SK-N-SH (cell line): ENCODE results near the gene GMEB1. TPM values are rescaled to one million over a fixed set of nuclear protein-coding genes. Genes with fewer than 3 reads are reported as not detected.

ENCODE experiments used
- CTCF ChIA-PET: fragments of 300-600, 350-600 bp; formaldehyde crosslinking; extraction: SDS; loops from one replicate; lab custom pipeline; 2021; lab: Yijun Ruan, JAX
- POLR2A ChIA-PET: fragments of 350-600 bp; sonication (Branson Sonifier 250); formaldehyde crosslinking; extraction: SDS; loops from one replicate; lab custom pipeline; 2020; ENCODE audit warnings: antibody characterized with exemption, inconsistent platforms; lab: Yijun Ruan, JAX
- DNase-seq: peaks from one replicate; pipeline ENCODE4 v3.0.0; 2012
- H2AFZ ChIP-seq: fragments of 200-600 bp; sonication (generic); 2 replicates; pipeline ENCODE4 v1.8.1; 2016; ENCODE audit warnings: antibody characterized with exemption, mild to moderate bottlenecking, low read depth
- H3F3A ChIP-seq: fragments of 200-600 bp; sonication (generic); replicated peaks from 2 replicates; pipeline ENCODE3; 2016; ENCODE audit warnings: antibody characterized with exemption, mild to moderate bottlenecking; ENCODE audit not compliant: insufficient read depth
- H3K27ac ChIP-seq, 2 experiments: fragments of 200-500 bp in 1 of 2; fragments of 200-600 bp in 1 of 2; sonication (Bioruptor generic) in 1 of 2; sonication (generic), shearing (Covaris generic) in 1 of 2; 2 replicates each; pipeline versions ENCODE4 v1.5.1 to v1.6.1; 2014 to 2016; ENCODE audit warnings: low read depth in 2 of 2, inconsistent platforms in 1 of 2, low read length in 1 of 2, mild to moderate bottlenecking in 1 of 2, mixed read lengths in 1 of 2
- H3K27me3 ChIP-seq: fragments of 200-600 bp; sonication (generic), shearing (Covaris generic); 2 replicates; pipeline ENCODE4 v1.6.1; 2016; ENCODE audit warnings: mixed run types; ENCODE audit not compliant: insufficient read depth
- H3K36me3 ChIP-seq, 2 experiments: fragments of 200-500 bp in 1 of 2; fragments of 200-600 bp in 1 of 2; sonication (Bioruptor generic) in 1 of 2; sonication (generic) in 1 of 2; replicated peaks in 1 of 2; 2 replicates each; pipeline versions ENCODE3 to v1.5.1; 2014 to 2016; ENCODE audit warnings: low read length in 1 of 2, mild to moderate bottlenecking in 1 of 2; ENCODE audit not compliant: insufficient read depth in 2 of 2, control insufficient read depth in 1 of 2
- H3K4me1 ChIP-seq, 2 experiments: fragments of 200-500 bp in 1 of 2; fragments of 200-600 bp in 1 of 2; sonication (Bioruptor generic) in 1 of 2; sonication (generic), shearing (Covaris generic) in 1 of 2; 2 replicates each; pipeline versions ENCODE4 v1.5.1 to v1.6.1; 2014 to 2016; ENCODE audit warnings: low read depth in 1 of 2, low read length in 1 of 2, mixed run types in 1 of 2; ENCODE audit not compliant: insufficient read depth in 2 of 2, control insufficient read depth in 1 of 2
- H3K4me2 ChIP-seq: fragments of 200-600 bp; sonication (generic), shearing (Covaris generic); 2 replicates; pipeline ENCODE4 v1.6.1; 2017; ENCODE audit warnings: mixed run types
- H3K4me3 ChIP-seq, 2 experiments: fragments of 200-500 bp in 1 of 2; fragments of 200-600 bp in 1 of 2; sonication (Bioruptor generic) in 1 of 2; sonication (generic), shearing (Covaris generic) in 1 of 2; 2 replicates each; pipeline versions ENCODE4 v1.5.1 to v1.8.1; 2014 to 2016; ENCODE audit warnings: low read depth in 2 of 2, inconsistent platforms in 1 of 2, low read length in 1 of 2, mild to moderate bottlenecking in 1 of 2, mixed read lengths in 1 of 2, moderate library complexity in 1 of 2
- H3K79me2 ChIP-seq: fragments of 200-600 bp; sonication (generic); 2 replicates; pipeline ENCODE4 v1.8.1; 2017; ENCODE audit warnings: mild to moderate bottlenecking; ENCODE audit not compliant: insufficient read depth
- H3K9ac ChIP-seq: fragments of 200-600 bp; sonication (generic); 2 replicates; pipeline ENCODE4 v1.6.1; 2017; ENCODE audit warnings: mixed run types
- H3K9me2 ChIP-seq: fragments of 200-600 bp; sonication (generic); 2 replicates; pipeline ENCODE4 v1.6.1; 2017; ENCODE audit warnings: mixed run types
- H3K9me3 ChIP-seq: fragments of 200-600 bp; sonication (generic); 2 replicates; pipeline ENCODE4 v1.6.1; 2017; ENCODE audit warnings: mixed run types, mild to moderate bottlenecking, moderate library complexity
- H4K20me1 ChIP-seq: fragments of 200-600 bp; sonication (generic); 2 replicates; pipeline ENCODE4 v1.6.1; 2017; ENCODE audit warnings: mild to moderate bottlenecking, mixed run types; ENCODE audit not compliant: insufficient read depth
- ELF1 ChIP-seq: IDR thresholded peaks from 2 replicates; pipeline ENCODE4 v1.4.0; 2012
- EZH2phosphoT487 ChIP-seq: fragments of 200-600 bp; sonication (generic); IDR thresholded peaks from 2 replicates; pipeline ENCODE4 v1.6.1; 2017; ENCODE audit warnings: low read depth, mixed run types, mild to moderate bottlenecking, antibody characterized with exemption, moderate library complexity, borderline replicate concordance
- FOSL2 ChIP-seq: IDR thresholded peaks from 2 replicates; pipeline ENCODE4 v1.4.0; 2012; ENCODE audit warnings: low read depth, mild to moderate bottlenecking, moderate library complexity, borderline replicate concordance
- GABPA ChIP-seq: IDR thresholded peaks from 2 replicates; pipeline ENCODE4 v1.4.0; 2012; ENCODE audit warnings: low read depth, mild to moderate bottlenecking
- MEF2A ChIP-seq: IDR thresholded peaks from 2 replicates; pipeline ENCODE4 v1.4.0; 2012; ENCODE audit warnings: low read depth, borderline replicate concordance
- MXI1 ChIP-seq: IDR thresholded peaks from 2 replicates; pipeline ENCODE4 v1.6.1; 2012; ENCODE audit warnings: mild to moderate bottlenecking, low read depth, low read length, improper control_type of control experiment
- NRF1 ChIP-seq: IDR thresholded peaks from 2 replicates; pipeline ENCODE4 v1.6.1; 2012; ENCODE audit warnings: low read depth, mild to moderate bottlenecking, low read length
- POLR2AphosphoS5 ChIP-seq: IDR thresholded peaks from 2 replicates; pipeline ENCODE4 v1.6.1; 2012; ENCODE audit warnings: low read depth, low read length
- RAD21 ChIP-seq: IDR thresholded peaks from 2 replicates; pipeline ENCODE4 v1.6.1; 2012; ENCODE audit warnings: mild to moderate bottlenecking, low read length
- RCOR1 ChIP-seq: fragments of 150-350 bp; IDR thresholded peaks from 2 replicates; pipeline ENCODE4 v1.6.1; 2017; ENCODE audit warnings: antibody characterized with exemption, low read length
- RFX5 ChIP-seq: IDR thresholded peaks from 2 replicates; pipeline ENCODE4 v1.6.1; 2012; ENCODE audit warnings: mild to moderate bottlenecking, improper control_type of control experiment, low read length
- RXRA ChIP-seq: IDR thresholded peaks from 2 replicates; pipeline ENCODE4 v1.4.0; 2012; ENCODE audit warnings: low read depth, mild to moderate bottlenecking, borderline replicate concordance
- SIN3A ChIP-seq: IDR thresholded peaks from 2 replicates; pipeline ENCODE4 v1.6.1; 2012; ENCODE audit warnings: low read depth, mild to moderate bottlenecking, low read length, moderate library complexity, borderline replicate concordance
- TAF1 ChIP-seq: IDR thresholded peaks from 2 replicates; pipeline ENCODE4 v1.6.1; 2012; ENCODE audit warnings: low read depth, mild to moderate bottlenecking, low read length, moderate library complexity, borderline replicate concordance
- YY1 ChIP-seq: IDR thresholded peaks from 2 replicates; pipeline ENCODE4 v1.4.0; 2012; ENCODE audit warnings: low read depth, mild to moderate bottlenecking
- WGBS: methylation state at CpG from one replicate; pipeline ENCODE4 v1.1.6; 2017; ENCODE audit warnings: low lambda C conversion rate; 5-methylcytosine and 5-hydroxymethylcytosine counted together
- polyA plus RNA-seq, 3 experiments: library from polyadenylated mRNA; depleted of rRNA; stranded (reverse); fragments of >200 nt; gene quantifications; 2 replicates each; pipeline ENCODE4 v1.2.3, GENCODE V29; 2012
- TF ChIP-seq, protein P1 (sequence below): IDR thresholded peaks from 2 replicates; pipeline ENCODE4 v1.6.1; 2012; ENCODE audit warnings: mild to moderate bottlenecking, low read depth, low read length, moderate library complexity
- TF ChIP-seq, protein P2 (sequence below): IDR thresholded peaks from 2 replicates; pipeline ENCODE4; 2012

The GMEB1 gene
- polyA plus RNA-seq, 1 of the 3 experiments (the other 2 are of a cell fraction), result 3.6 TPM

DNA sequence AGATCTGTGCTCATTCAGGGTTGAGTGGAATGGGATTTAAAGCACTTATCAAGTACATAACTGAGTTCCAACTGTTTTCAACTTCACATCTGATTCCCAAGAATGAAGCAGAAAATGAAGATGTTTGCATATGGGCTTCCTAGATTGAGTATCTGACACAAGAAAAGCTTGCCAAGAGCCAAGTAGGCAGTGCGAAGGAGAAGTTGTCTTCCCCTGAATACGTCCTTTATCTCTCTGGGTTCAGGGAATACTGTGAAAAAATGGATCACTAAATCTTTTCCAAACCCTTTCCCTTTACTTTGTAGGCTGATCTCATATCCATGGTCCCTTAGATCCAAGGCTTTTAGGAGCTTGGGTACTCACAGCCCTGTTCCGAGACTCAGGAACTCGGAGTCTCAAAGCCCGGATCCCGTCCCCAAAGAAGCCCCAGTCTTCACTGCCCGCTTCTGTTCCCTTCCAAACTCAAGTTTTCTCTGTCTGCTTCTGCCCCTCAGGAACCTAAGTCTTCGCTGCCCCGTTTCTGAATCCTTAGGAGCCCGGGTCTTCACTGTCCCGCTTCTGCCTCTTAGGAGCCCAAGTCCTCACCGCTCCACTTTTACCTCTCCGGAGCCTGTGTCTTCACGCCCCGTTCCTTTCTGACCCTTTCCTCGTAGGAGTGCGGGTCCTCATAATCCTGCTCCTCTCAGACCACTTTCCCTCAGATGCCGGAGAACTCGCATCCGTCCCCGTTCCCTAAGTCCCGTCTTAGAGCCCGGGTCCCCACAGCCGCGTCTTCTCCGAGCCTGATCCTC is 26.3 kb upstream of the GMEB1 start (continued):
- no peak for TF ChIP-seq POLR2AphosphoS5
- TF ChIP-seq MXI1, result no peak
- no peak for TF ChIP-seq SIN3A
- no peak for TF ChIP-seq RAD21
- TF ChIP-seq, protein P1, sequence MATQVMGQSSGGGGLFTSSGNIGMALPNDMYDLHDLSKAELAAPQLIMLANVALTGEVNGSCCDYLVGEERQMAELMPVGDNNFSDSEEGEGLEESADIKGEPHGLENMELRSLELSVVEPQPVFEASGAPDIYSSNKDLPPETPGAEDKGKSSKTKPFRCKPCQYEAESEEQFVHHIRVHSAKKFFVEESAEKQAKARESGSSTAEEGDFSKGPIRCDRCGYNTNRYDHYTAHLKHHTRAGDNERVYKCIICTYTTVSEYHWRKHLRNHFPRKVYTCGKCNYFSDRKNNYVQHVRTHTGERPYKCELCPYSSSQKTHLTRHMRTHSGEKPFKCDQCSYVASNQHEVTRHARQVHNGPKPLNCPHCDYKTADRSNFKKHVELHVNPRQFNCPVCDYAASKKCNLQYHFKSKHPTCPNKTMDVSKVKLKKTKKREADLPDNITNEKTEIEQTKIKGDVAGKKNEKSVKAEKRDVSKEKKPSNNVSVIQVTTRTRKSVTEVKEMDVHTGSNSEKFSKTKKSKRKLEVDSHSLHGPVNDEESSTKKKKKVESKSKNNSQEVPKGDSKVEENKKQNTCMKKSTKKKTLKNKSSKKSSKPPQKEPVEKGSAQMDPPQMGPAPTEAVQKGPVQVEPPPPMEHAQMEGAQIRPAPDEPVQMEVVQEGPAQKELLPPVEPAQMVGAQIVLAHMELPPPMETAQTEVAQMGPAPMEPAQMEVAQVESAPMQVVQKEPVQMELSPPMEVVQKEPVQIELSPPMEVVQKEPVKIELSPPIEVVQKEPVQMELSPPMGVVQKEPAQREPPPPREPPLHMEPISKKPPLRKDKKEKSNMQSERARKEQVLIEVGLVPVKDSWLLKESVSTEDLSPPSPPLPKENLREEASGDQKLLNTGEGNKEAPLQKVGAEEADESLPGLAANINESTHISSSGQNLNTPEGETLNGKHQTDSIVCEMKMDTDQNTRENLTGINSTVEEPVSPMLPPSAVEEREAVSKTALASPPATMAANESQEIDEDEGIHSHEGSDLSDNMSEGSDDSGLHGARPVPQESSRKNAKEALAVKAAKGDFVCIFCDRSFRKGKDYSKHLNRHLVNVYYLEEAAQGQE, result no peak

DNA sequence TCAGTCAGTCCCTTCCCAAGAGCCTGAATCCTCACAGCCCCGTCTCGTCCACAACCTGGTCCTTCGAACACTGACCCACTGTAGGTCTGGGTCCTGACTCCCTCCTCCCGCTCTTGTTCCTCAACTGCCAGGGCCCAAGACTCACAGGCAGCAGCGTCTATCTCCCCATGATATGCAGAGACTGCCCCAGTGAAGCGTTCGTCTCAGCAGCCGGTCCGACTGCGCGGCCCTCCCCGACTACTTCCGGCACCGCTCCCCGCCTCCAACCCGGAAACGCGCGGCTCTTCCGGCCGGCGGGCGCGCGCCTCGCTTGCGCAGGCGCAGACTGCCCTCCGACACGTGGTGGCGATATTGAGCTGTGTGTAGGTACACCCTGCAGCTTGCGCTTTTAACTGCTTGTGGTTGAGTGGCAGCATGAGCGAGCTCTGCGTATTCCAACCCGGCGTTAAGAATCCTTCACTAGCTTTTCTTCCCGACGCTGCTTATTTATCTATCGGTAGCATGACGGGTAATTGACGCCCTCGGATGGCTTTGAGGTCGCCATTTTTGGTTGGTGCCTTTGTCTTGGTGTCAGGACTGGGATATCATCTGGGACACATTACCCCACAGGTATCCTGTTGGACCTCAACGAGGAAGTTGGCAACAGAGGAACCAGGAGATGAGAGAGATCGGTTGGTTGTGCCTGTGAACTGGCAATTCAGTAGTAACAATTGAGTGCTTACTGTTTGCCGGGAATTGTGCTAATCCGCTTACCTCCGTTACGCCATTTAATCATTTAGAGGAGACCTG is 25.5 kb upstream of the GMEB1 start, which contains the start of gene TAF12:
Gene TAF12 (minus strand): TSS at position 221 of the 789 bp plus-strand sequence. CDS start 20,986 bp downstream, outside the sequence.
- peaks cover 43% of the 10 kb centered on the region for H3K79me2 ChIP-seq
- H3K4me1 ChIP-seq, result peaks cover 0 to 11% of the 10 kb centered on the region in 2 experiments; a peak in 2 of 4 replicates
- H3K4me2 ChIP-seq, result peak within 1 kb of the TSS; percentile 86
- H3K4me3 ChIP-seq, result peak within 1 kb of the TSS; percentile 68 to 73
- peak; percentile 93 for DNase-seq
- CTCF ChIA-PET, result interaction anchor here (0.7 to 4.8 kb wide), 8 partner anchors 12 to 239 kb away, joined by 3 to 39 read pairs (median 4); partner anchors contain the start of gene YTHDF2
- H2AFZ ChIP-seq, result peak within 1 kb of the TSS; percentile 80
- H3K9ac ChIP-seq, result peak within 1 kb of the TSS; percentile 88
- no peaks in the 10 kb centered on the region for H3K9me3 ChIP-seq
- no peaks in the 10 kb centered on the region for H3K27me3 ChIP-seq
- H3F3A ChIP-seq, result peaks cover 5% of the 10 kb centered on the region
- WGBS, result 2% methylated on average over 37 of the region's 49 CpGs
- H4K20me1 ChIP-seq, result no peaks in the 10 kb centered on the region
- H3K27ac ChIP-seq, result peak within 1 kb of the TSS; percentile 82 to 91
- peaks cover 0 to 8% of the 10 kb centered on the region in 2 experiments for H3K36me3 ChIP-seq
- POLR2A ChIA-PET, result interaction anchor here (0.6 to 2.1 kb wide), 7 partner anchors 18 to 234 kb away, joined by 3 to 12 read pairs (median 6); partner anchors contain the start of genes GMEB1, RCC1 and YTHDF2
- no peaks in the 10 kb centered on the region for H3K9me2 ChIP-seq
- TF ChIP-seq EZH2phosphoT487 (no peak), NRF1 (peak; percentile 88), FOSL2 (no peak), SIN3A (peak; percentile 79), MXI1 (peak; percentile 97), RXRA (no peak), RCOR1 (no peak), RFX5 (no peak), RAD21 (peak; percentile 61), POLR2AphosphoS5 (peak; percentile 99), ELF1 (peak; percentile 97), YY1 (peak; percentile 70), GABPA (peak; percentile 95), MEF2A (no peak), TAF1 (peak; percentile 97)
- TF ChIP-seq, protein P2, sequence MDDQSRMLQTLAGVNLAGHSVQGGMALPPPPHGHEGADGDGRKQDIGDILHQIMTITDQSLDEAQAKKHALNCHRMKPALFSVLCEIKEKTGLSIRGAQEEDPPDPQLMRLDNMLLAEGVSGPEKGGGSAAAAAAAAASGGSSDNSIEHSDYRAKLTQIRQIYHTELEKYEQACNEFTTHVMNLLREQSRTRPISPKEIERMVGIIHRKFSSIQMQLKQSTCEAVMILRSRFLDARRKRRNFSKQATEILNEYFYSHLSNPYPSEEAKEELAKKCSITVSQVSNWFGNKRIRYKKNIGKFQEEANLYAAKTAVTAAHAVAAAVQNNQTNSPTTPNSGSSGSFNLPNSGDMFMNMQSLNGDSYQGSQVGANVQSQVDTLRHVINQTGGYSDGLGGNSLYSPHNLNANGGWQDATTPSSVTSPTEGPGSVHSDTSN, result peak; percentile 68
- TF ChIP-seq, protein P1, result peak; percentile 40; the same call in 1 of the 2 replicates
